ENCODE measurements around the gene AFAP1L2.

The AFAP1L2 gene, protein sequence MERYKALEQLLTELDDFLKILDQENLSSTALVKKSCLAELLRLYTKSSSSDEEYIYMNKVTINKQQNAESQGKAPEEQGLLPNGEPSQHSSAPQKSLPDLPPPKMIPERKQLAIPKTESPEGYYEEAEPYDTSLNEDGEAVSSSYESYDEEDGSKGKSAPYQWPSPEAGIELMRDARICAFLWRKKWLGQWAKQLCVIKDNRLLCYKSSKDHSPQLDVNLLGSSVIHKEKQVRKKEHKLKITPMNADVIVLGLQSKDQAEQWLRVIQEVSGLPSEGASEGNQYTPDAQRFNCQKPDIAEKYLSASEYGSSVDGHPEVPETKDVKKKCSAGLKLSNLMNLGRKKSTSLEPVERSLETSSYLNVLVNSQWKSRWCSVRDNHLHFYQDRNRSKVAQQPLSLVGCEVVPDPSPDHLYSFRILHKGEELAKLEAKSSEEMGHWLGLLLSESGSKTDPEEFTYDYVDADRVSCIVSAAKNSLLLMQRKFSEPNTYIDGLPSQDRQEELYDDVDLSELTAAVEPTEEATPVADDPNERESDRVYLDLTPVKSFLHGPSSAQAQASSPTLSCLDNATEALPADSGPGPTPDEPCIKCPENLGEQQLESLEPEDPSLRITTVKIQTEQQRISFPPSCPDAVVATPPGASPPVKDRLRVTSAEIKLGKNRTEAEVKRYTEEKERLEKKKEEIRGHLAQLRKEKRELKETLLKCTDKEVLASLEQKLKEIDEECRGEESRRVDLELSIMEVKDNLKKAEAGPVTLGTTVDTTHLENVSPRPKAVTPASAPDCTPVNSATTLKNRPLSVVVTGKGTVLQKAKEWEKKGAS

DNA sequence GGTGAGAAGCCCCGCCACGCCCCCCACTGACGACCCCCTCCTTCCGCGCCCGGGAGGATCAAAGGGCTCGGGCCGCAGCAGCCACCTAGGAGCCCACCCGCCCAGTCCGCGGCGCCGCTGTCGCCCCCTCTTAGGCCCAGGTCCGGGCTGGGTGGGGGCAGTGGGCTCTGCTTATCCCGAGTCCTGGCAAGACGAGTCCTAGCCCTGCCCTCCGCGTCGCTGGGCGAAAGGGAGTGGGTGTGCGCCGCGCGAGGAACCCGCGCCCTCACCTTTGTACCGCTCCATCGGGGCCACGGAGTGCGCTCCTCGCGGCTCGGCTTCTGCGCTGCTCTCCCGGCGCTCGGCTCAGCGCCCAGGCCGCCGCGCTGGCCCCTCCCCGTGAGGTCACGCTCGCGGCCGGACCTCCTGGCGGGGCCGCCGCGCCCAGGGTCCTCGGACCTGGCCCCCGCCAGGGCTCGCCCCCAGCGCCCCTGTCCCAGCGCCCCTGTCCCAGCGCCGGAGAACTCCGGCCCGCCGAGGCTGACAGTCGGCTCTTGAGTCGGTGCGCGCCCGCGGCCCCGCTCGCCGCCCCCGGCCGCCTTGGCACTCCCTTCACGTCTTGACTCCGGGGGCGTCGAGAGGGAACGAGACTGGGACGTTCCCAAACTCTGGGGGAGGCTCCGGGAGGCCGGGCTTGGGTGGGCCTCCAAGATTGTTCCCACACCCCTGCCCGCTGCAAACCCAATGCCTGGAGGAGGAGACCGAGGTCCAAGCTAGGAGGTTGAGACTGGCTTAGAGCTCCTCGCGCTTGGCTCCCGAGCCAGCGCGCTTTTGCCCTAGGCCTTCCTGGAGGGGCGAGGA lies at the start of gene AFAP1L2:
Gene AFAP1L2, minus strand, starts transcription at position 332 of the 840 bp plus-strand sequence. Its CDS starts 47 bp downstream, at position 285.
- DNase-seq: no peak

DNA sequence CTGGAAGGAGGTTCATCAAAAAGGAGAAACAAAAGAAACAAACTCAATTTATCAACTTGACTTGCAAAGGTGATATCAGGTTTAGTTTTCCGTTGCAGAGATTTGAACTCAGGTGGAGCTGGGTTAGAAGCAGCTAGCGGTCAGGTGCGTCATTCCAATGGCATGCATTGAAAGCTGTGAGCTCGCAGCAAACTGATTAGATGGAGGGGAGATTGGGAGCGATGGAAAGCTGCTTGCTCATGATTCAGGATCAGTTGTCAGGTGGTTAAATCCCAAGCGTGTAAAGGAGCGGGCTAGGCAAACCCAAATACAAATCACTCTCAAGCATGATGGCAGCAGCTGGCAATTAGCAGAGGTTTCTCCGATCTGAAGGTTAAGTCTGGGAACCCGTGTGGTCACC lies 49.3 kb upstream of the AFAP1L2 start:
- no peak for DNase-seq

DNA sequence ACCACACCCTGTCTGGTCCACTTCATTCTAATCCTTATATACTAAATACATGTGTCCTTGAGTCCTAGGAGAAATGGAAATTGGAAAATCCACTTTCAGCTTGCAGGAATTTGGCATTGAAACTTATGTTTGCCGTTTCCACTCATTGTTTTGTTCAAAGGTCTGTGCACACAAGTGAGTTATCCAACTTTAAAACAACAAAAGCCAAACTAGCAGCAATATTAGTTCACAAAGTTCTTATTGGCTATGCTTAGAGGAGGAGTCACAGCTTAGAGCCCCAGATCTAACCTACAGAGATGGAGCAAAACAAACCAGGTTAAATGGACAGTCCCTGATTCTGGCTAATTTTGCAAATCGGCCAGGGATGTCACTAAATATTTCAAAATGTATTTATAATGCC lies 44.6 kb upstream of the AFAP1L2 start:
- no peak for DNase-seq

DNA sequence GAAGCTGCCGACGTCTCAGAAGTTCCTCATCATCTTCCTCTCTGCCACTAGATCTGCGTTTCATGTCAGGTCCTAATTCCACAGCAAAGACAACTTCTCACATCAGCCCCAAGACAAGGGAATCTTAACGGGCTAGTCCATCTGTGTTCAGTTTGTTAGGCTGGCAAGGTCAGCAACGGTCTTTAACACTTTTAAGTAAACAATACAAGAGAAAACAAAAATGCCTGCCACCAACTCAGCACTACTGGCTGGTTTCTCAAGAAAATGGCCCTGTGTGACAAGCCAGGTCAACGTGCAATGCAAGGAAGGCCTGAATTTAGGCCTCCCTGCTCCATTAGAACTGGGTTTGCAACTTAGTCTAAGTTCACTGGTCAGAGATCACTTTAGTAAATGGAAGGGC lies 41.0 kb upstream of the AFAP1L2 start:
- DNase-seq: no peak

DNA sequence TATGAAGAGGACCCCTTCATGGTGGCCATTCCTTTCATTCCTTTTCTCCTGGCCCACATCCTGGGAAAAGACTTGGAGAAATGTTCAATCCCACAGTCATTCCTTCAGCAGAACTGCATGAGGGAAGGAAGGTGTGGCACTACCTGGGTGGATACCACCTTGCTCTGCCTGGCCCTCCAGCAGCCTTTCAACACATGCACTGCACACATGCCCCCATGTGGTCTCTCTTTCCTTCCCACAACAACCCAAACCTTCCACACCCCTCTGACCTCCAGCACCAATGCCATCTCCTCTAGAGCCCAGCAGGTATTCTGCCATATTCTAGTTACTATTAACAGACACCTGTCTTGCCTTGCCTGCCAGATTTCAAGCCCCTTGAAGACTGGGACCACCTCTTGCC lies 40.5 kb upstream of the AFAP1L2 start:
- DNase-seq: no peak

DNA sequence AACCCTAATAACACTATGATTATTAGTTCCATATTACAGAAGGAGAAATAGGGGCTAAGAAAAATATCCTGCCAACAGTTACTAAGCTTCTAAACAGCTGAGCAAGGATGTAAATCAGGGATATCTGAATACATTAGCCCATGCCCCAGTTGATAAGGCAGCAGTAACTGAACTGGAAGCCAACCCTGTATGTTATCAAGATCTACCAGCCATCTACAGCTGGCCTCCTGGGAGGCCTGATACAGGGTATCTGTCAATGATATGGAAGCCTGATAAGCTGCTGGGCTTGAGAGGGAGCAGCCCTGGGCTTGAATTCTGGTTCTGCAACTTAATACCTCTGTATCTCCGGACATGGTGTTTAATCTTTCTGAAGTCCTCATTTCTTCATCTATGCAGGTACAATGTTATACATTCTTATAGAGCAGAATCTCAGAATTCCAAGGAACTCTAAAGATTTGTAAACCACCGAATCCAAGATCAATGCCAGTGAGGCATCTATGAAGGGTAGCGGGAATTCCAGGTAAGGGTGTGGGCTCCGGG lies 37.9 kb upstream of the AFAP1L2 start:
- DNase-seq: no peak

DNA sequence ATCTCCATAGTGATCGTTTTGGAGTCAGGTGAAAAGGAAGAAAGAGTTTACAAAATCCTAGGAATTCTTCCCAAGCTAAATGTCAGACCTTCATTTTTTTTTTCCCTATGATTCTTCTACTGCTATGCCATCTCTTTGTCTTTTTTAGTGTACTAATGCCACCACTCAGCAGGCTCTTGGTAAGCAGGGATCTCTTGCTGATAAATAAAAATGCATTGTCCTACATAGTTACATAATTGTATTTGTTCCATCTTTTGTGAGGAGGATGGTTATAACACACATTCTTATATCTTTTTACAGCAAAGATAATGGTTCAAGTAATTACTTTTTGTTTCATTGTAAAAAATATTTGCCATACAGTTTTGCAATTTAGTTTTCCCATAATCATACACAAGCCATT lies 36.8 kb upstream of the AFAP1L2 start:
- no peak for DNase-seq

DNA sequence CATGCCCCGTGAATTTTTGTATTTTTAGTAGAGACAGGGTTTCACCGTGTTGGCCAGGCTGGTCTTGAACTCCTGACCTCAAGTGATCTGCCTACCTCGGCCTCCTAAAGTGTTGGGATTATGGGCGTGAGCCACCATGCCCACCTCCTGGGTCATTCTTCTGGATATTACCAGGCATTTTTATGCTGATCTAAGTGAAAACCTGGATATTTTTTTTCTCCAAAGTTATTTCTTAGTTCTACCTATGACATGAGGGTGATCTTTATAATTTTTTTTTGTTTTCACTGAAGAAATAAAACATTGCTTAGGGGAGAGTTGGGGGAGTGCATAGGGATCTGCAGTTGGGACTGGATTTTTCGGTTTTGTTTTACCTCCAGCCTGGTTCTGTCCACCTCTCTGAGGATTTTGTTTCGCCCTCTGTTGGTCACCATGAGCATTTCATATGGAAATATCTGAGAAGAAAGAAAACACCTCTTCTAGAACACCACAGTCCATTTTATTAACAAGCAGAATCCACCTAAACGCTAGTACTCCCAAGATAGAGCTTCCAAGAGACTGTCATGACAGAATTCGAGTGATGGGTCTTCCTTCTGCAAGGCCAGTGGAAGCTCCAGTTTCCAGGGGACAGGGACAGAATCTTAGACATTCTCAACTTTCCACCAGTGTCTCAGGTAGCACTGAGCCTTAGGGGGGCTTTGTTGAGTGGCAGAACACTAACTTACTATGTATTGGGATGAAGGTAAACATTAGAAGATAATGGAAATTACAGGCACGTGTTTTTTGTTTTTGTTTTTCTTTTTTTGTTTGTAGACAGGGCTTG lies 33.4 kb upstream of the AFAP1L2 start:
- no peak for DNase-seq

DNA sequence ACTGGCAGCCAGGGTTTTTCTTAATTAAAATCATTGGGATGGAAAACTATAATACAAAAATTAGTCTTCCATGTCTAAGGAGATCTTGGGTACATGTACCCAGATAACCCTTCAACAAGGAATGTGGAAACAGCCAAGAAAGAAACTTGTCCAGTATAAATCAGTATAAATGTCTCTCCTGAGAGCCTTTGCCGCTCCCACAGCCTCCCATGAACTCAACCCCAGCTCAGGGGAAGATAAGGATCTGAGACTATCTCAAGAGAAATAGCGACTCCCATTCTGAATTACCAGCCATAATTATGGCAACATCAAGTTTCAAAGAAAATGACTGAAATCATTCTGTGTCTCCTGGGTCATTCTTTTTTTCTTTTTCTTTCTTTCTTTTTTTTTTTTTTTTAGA lies 32.6 kb upstream of the AFAP1L2 start:
- DNase-seq: no peak

DNA sequence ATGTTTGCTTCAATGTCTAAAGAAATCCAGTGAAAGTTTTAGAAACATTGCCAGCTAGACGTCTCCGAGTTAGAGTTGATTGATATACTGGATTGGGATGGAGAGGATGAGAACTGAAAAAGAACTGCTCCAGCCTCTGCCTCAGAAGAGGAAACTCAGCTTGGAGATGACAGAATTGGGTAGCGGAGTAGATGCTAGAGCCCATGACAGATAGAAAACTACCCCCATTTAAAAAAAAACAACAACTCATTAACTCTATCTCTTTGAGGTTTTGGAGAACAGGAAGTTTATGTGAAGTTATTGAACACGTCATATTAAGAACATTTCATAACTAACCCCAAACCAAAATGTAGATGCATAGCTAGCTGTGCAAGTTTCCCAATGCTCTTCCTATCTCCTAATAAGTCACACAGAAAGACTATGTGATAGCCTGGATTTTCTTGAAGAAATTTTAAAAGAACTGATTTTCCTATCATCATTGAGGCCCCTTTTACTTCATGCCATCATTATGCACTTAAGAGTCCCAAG lies 28.3 kb upstream of the AFAP1L2 start:
- no peak for DNase-seq

DNA sequence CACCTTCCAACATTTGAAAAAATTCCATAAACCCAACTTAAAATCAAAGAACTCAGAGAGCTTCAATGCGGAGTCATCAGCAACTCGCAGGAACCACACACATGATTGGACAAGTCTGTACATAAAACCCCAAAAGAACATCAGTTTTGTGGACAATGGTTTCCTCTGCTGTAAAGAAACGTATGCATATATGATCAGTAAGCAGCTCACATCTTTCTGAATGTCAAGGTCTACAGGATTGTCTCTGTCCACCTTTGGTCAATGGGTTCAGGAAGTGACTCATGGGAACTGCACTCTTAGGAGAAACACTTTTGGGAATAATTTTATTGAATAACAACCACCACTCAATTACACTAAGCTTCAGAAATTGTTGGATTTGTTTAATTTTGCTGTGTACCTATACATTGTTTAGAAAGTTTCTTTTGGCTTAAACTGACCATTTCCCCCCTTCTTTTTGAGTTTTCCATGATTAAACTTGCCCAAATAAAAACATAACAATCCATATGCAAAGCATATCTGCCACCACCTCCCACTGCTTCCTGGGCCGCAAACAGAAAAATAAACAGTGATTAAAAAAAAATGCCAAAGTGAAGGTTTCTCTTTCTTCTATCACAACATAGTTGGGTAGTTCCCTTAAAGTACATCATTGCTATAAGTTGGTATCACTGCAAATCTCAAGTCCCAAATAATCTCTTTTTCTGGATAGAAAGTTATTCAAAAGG lies 27.3 kb upstream of the AFAP1L2 start:
- no peak for DNase-seq

DNA sequence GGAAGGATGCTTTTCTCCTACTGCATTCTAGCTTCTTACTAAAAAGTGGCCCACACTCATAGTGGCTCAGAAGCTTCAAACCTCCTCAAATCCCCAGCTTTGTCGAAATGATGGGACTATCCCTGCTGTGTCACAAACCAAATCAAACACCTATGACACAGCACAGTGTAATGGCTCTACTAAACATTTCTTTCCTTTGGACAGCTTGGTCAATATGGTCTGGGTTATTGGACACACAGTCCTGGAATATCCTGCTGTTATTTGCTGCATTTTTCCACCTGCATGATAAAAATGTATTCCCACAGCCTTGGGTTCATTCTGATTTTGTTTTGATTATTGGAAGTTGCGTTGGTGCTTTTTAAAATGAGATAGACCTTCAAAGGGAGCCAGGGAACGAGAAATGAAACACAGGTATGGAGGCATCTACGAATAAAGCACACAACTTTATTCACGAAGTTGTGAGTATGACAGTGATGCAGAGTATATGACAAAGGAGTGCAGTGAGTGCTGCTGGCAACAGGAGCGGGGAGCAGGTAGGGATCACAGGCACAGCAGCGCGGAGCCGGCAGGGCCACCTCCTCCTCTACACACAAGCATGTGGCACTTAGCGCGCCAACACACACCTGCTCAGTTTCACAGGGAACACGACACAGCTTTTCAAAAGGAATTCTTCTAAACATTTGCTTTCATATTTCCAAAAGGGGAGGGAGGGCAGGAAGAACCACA lies 26.5 kb upstream of the AFAP1L2 start:
- no peak for DNase-seq

DNA sequence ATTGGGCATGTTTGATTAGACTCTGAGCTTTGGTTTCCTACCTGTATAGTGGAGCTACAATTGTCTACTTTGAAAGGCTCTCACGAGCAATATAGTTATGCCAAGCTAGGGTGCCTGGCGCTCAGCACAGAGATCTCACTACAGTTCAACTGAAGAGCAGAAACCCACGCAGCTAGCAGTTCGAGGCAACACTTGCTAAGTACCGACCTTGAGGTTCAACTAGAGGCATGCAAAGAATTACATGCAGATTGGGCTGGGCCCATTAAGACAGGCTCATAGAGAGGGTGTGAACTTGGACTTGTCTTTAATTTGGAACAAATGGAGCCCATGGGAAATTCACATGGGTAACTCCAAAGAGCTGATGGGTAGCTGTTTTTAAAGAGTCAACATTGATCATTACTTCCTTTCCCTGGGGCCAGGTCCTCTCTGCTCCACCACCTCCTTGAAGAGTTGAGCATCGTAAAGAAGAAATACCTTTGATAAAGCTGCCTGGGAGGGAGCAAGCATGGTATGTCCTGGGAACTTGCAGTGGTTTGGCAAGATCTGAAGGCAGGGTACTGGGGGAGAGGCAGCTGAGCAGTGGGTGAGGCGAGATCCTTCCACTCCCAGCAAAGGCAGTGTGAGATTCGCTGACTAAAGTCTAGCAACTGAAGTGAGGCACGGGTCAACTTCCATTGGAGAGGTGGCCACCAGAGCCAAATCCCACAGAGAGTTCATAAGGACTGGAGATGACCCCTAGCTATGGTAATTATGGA lies 25.5 kb upstream of the AFAP1L2 start:
- no peak for DNase-seq

DNA sequence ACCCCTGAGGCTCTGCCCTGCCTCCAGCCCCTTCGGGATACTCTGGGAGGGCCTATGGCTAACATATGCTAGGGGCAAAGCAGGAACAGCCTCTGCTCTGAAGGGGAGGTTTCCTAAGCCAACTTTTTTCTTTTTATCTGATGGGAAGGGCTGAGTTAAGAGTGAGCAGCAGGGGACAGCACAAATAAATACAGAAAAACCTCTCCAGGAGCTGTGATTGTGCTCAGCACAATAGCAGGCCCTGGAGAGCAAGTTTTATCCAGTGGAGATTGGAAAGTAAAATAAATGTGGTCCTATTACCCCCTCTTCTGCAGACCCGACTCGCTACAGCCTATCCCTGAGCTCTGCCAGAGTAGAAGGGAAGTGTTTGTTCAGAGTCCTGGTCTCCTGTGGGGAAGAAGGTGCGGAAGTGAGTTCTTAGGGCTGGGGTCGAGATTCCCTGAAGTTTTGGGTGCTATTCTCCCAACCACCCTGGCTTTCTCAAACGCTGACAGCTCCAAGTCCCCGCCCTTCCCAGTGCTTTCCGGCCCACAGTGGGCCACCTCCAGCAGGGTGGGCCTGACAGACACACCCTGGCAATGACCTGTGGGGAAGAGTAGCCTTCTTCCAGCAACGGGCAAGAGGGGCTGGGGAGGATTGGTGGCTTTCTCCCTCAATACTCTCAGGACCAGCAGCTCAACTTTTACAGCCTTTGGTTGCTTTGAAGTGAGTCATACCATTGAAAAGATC lies 23.0 kb upstream of the AFAP1L2 start:
- no peak for DNase-seq

DNA sequence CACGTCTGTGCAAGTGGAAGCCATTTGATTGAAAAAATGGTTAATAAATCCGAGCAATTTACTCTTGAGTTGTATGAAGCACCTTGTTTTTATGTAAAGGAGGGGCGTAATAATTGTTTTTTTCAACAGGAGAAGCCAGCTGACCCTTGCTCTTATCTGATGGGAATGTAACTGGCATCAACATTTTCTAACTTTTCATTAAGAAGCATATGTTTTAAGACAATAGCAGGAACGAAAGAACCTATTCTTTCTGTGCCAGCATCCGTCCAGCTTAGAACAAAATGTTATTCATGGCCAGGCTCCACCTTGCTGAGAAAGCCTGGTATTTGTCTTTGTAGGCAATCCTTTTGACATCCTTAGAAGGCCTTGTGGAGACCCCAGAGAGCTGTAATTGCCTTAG lies 22.2 kb upstream of the AFAP1L2 start:
- DNase-seq: no peak

DNA sequence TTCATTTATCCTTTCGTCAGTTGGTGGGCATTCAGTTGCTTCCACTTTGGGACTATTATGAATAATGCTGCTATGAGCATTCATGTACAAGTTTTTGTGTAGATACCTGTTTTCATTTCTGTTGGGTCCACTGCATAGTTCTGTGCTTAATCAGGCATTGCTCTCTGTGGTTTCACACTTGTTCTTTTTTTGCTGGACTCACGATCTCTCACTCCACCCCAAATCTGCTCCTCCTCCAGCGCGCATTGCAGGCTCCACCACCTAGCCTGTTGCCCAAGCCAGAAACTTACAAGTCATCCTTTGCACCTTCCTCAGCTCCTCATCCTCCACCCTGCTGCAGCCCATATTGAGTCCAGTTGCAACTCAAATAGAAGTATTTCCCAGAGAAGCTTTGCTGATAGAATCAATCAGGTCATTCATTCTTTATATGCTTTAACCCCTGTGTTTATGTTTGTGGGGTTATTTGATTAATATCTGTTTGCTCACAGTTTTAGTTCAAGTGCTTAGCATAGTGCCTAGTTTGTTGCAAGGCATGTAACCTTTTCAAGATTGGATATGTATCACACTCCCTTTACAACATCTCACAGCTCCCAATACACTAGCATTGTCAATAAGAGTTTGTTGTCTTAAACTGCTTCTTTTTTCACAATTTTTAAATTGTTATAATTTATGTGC lies 16.6 kb upstream of the AFAP1L2 start:
- no peak for DNase-seq

DNA sequence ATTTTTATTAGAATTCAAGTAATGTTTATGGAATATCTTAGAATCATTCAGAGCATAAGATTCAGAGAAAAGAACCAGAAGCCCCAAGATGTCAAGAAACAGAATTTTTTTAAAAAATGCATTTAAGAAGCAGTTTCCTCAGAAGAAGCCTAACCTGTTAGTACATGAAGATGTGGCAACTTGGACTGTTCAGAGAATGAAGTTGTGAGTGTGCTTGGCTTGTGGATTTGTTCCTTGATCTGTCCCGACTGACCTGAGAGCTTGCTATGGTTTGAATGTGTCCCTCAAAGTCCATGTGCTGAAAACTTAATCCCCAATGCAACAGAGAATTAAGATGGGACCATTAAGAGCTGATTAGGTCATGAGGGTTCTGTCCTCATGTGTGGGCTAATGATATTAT lies 13.8 kb upstream of the AFAP1L2 start:
- DNase-seq: no peak

All from CD4-positive, alpha-beta T cell treated with Interleukin-15 for 1 hour (primary cell).